ENCODE data around the gene MINDY1. TPM values are rescaled to one million over a fixed set of nuclear protein-coding genes. Genes with fewer than 3 reads are reported as not detected.
A peak's percentile ranks its signal among the peaks of the same experiment; 100 is the strongest.

The MINDY1 gene
- polyA plus RNA-seq, 1 donor from 2014 or later: 16.1 TPM

DNA sequence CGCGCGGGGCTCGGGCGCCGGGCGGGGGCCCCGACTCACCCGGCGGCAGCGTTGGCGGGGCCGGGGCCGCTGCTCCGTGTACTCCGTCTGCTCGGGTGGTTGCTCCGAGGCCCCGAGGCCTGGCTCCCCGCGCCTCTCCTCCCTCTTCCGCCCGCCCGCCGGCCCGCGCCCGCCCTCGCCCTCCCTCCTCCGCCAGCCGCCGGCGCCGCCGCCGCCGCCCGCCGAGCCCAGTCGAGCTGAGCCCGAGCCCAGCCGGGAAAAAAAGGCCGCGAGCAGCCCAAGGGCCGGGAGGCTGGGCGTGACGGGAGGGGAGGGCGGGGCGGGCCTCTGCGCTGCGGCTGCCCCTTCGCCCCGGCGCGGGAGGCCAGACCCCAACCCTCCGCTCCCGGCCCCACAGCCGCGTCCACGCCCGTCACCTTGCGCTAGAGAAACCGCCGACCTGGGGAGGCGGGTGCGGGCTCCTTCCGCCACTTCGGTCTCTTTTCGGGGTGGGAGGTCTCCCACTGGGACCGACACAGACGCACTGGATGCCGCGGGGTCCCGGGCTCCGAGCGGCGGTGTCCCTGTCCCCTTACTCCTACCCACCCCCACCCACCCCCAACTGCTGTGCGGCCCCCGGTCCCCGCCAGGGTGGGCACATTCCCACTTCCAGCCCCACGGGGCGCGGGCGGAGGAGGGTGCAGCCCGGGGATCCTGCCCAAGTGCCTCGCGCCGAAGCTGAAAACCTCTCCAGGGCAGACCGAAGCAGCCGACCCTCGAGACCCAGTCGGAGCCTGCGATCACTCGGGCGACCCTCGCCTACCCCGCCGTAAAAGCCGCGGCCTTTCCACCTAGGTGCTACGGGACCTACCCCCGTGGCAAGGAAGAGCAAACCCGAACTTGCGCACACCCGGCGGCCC, 31.9 kb downstream of the MINDY1 start, which contains the start of gene CERS2:
Gene CERS2, minus strand, starts transcription at position 256 of the 899 bp plus-strand sequence. CDS start 5,745 bp downstream, outside the sequence.
- peak within 1 kb of the TSS; percentile 73 for H2AFZ ChIP-seq (ENCODE audit: low read depth, low read length)
- no peaks in the 10 kb centered on the region for H3F3A ChIP-seq (ENCODE audit: insufficient read depth, low read length, poor library complexity, severe bottlenecking)
- peaks cover 49% of the 10 kb centered on the region for H3K79me2 ChIP-seq (replicated peaks; ENCODE audit: insufficient read depth, low read length)
- peak within 1 kb of the TSS; percentile 90 for H3K9ac ChIP-seq (ENCODE audit: low read length)
- peak within 1 kb of the TSS; percentile 41 for H3K4me2 ChIP-seq (ENCODE audit: low read length)
- H3K36me3 ChIP-seq (ENCODE audit: insufficient read depth, low read length): no peaks in the 10 kb centered on the region
- TF ChIP-seq, protein P1, sequence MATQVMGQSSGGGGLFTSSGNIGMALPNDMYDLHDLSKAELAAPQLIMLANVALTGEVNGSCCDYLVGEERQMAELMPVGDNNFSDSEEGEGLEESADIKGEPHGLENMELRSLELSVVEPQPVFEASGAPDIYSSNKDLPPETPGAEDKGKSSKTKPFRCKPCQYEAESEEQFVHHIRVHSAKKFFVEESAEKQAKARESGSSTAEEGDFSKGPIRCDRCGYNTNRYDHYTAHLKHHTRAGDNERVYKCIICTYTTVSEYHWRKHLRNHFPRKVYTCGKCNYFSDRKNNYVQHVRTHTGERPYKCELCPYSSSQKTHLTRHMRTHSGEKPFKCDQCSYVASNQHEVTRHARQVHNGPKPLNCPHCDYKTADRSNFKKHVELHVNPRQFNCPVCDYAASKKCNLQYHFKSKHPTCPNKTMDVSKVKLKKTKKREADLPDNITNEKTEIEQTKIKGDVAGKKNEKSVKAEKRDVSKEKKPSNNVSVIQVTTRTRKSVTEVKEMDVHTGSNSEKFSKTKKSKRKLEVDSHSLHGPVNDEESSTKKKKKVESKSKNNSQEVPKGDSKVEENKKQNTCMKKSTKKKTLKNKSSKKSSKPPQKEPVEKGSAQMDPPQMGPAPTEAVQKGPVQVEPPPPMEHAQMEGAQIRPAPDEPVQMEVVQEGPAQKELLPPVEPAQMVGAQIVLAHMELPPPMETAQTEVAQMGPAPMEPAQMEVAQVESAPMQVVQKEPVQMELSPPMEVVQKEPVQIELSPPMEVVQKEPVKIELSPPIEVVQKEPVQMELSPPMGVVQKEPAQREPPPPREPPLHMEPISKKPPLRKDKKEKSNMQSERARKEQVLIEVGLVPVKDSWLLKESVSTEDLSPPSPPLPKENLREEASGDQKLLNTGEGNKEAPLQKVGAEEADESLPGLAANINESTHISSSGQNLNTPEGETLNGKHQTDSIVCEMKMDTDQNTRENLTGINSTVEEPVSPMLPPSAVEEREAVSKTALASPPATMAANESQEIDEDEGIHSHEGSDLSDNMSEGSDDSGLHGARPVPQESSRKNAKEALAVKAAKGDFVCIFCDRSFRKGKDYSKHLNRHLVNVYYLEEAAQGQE (IDR thresholded peaks at IDR 0.05; ENCODE audit: borderline replicate concordance): peak; percentile 49
- TF ChIP-seq RAD21 (conservative IDR thresholded peaks at IDR 0.05) (no peak), TAF1 (IDR thresholded peaks at IDR 0.05; ENCODE audit: low read depth) (no peak)
- H3K9me2 ChIP-seq (ENCODE audit: insufficient read depth, low read length): no peaks in the 10 kb centered on the region
- peak within 1 kb of the TSS; percentile 73 for H3K27ac ChIP-seq (ENCODE audit: low read length)
- peak within 1 kb of the TSS; percentile 94 for H3K4me3 ChIP-seq (ENCODE audit: low read length)
- H4K20me1 ChIP-seq (ENCODE audit: insufficient read depth): no peaks in the 10 kb centered on the region
- no peaks in the 10 kb centered on the region for H3K27me3 ChIP-seq (ENCODE audit: insufficient read depth, low read depth, low read length)
- no peaks in the 10 kb centered on the region for H3K9me3 ChIP-seq (ENCODE audit: low read length)

DNA sequence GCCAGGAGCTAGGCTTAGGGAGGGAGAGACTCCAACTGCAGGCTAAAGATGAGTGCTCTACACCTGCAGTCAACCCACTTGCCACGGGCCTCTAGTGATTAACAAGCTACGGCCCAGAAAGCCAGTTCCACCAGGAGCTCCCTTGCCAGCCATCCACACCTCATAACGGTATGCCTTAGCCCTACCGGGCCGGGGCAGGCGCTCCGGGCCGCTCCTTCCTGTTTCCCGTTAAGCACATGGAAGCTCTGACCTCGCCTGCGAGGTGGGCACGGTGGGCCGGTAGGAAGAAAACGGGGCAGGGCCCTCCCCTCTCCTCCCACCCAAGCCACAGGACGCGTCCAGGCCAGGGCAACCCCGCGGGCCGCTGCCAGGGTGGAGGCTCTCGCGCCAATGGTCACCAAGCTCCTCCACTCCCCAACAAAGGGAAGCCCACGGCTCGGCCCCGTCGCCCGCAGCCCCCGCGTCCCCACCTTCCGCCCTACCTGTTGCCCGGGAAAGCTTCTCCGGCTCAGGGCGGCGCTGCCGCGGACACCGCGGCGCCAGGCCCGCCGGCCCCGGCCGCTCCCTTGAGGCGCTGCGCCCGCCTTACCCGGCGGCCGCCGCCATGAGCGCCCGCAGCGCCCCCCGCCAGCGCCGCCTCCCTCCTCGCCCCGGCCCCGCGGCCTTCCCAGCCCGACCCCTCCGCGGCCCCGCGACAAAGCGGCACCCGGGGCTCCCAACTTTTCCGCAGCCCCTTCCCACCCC, 32.7 kb downstream of the MINDY1 start:
- peak overlapping the region; percentile 65 for H2AFZ ChIP-seq (ENCODE audit: low read depth, low read length)
- no peaks in the 10 kb centered on the region for H3F3A ChIP-seq (ENCODE audit: insufficient read depth, low read length, poor library complexity, severe bottlenecking)
- peak overlapping the region; percentile 90 for H3K9ac ChIP-seq (ENCODE audit: low read length)
- H3K9me3 ChIP-seq (ENCODE audit: low read length): no peaks in the 10 kb centered on the region
- H3K9me2 ChIP-seq (ENCODE audit: insufficient read depth, low read length): no peaks in the 10 kb centered on the region
- no peaks in the 10 kb centered on the region for H3K36me3 ChIP-seq (ENCODE audit: insufficient read depth, low read length)
- TF ChIP-seq TAF1 (IDR thresholded peaks at IDR 0.05; ENCODE audit: low read depth) (no peak), MXI1 (conservative IDR thresholded peaks at IDR 0.05; ENCODE audit: poor library complexity, severe bottlenecking) (peak; percentile 65)
- TF ChIP-seq, protein P1 (IDR thresholded peaks at IDR 0.05; ENCODE audit: borderline replicate concordance): peak; percentile 39
- H3K79me2 ChIP-seq (replicated peaks; ENCODE audit: insufficient read depth, low read length): peaks cover 49% of the 10 kb centered on the region
- no peaks in the 10 kb centered on the region for H3K27me3 ChIP-seq (ENCODE audit: insufficient read depth, low read depth, low read length)
- peak overlapping the region; percentile 73 for H3K27ac ChIP-seq (ENCODE audit: low read length)
- peak overlapping the region; percentile 41 for H3K4me2 ChIP-seq (ENCODE audit: low read length)
- H3K4me3 ChIP-seq (ENCODE audit: low read length): peak overlapping the region; percentile 94
- H4K20me1 ChIP-seq (ENCODE audit: insufficient read depth): no peaks in the 10 kb centered on the region
